Hypothalamus (tissue), 51 donors: ENCODE measurements around the gene ASIP.
A peak's percentile ranks its signal among the peaks of the same experiment; 100 is the strongest.
"Not testable (repeated sequence)": the region's sequence is repeated elsewhere in the genome, so short reads cannot be mapped to it uniquely, and the experiment has no call there.

Experiments used
- DNase-seq, 51 donors: peaks; one replicate each; lab custom pipeline; 2025; lab: John Stamatoyannopoulos, UW

ASIP gene

GRCh38 chr20:34282041-34282440 lies 40.8 kb downstream of the ASIP start:
- no peak for DNase-seq

- DNase-seq = no peak
Measured at GRCh38 chr20:34283844-34284243, 42.6 kb downstream of the ASIP start.

- no peak for DNase-seq
Measured at GRCh38 chr20:34285450-34285849, 44.2 kb downstream of the ASIP start.

GRCh38 chr20:34287500-34287899 lies 46.3 kb downstream of the ASIP start:
- DNase-seq = not testable (repeated sequence)

- DNase-seq = no peak
Measured at GRCh38 chr20:34290471-34290870, 49.2 kb downstream of the ASIP start.

- no peak for DNase-seq
Measured at GRCh38 chr20:34292496-34292895, 51.3 kb downstream of the ASIP start.

GRCh38 chr20:34293119-34293518 lies 51.9 kb downstream of the ASIP start:
- DNase-seq = no peak

- no peak for DNase-seq
Measured at GRCh38 chr20:34293589-34293988, 52.4 kb downstream of the ASIP start.

- DNase-seq = no peak
Measured at GRCh38 chr20:34294563-34294962, 53.3 kb downstream of the ASIP start.

- no peak for DNase-seq
Measured at GRCh38 chr20:34295284-34295683, 54.1 kb downstream of the ASIP start.

- no peak for DNase-seq
Measured at GRCh38 chr20:34296468-34296867, 55.2 kb downstream of the ASIP start.

- not testable (repeated sequence) for DNase-seq
Measured at GRCh38 chr20:34298294-34298784, 57.1 kb downstream of the ASIP start.

GRCh38 chr20:34299556-34300255 lies 58.5 kb downstream of the ASIP start:
- DNase-seq = no peak

GRCh38 chr20:34300256-34300806 lies 59.1 kb downstream of the ASIP start:
- DNase-seq = no peak

GRCh38 chr20:34300809-34301586 lies 59.8 kb downstream of the ASIP start:
- DNase-seq = no peak

- DNase-seq = no peak
Measured at GRCh38 chr20:34301587-34302311, 60.5 kb downstream of the ASIP start.

- no peak for DNase-seq
Measured at GRCh38 chr20:34302312-34302722, 61.1 kb downstream of the ASIP start.

GRCh38 chr20:34302723-34303533 lies 61.7 kb downstream of the ASIP start, which contains the start of gene AHCY:
Gene AHCY (minus strand): TSS chr20:34303355. CDS start chr20:34303270, 85 bp downstream.
- DNase-seq = peak; percentile 72 to 99 (median 93)

GRCh38 chr20:34305333-34306230 lies 64.4 kb downstream of the ASIP start:
- no peak for DNase-seq
